ENCODE measurements around the gene SPATA24.
"Not testable (repeated sequence)": the region's sequence is repeated elsewhere in the genome, so short reads cannot be mapped to it uniquely, and the experiment has no call there.

The SPATA24 gene

DNA sequence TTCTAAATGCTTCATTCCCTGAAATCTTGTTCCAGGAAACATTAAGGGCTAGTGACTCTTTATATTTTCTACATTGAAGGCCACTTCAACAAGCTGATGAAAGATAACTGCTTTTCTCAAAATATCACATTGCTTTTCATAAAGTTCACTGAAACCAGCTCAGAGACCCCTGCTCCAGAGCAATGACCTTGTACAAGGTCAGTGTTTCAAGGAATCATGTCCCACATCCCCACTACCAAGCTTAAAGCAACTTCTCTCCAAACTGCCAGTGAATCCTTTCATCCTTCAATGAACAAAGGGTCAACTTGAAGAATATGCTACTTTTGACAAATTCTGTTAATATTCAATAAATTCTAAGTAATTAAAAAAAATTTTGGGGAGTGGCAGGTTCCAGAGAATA lies 12.0 kb upstream of the SPATA24 start:
- no peak for DNase-seq

DNA sequence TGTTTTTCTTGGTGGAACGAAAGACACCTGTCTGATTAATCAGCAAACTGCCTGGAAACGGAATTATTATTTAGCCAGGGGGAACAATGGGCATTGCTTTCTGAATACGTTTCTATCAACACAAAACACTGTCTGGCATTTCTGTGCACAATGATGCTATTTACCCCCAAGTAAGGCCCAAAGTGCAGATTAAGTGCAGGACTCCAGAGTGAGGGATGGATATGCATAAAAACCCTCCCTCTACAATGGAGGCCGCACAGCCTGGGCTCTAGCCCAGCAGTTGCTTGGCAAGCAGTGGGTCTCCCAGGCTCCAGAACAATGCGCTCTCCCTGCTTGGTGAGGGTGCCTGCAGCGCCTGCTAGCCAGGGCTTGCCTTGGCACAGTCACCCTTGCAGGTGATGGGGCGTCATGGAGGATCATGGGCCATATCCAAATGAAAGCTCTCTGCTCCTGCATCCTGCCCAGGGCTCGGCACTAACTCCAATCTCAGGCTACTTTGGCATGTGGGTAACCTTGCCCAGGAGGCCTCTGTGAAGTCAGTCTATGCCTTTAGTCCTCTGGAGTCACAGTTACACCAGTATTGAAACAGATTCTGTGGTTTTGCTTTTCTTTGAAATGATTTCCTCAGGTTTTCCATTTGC lies 11.5 kb upstream of the SPATA24 start:
- DNase-seq: no peak

- DNase-seq: no peak
Observed at GRCh38 chr5:139414581-139415130, 10.8 kb upstream of the SPATA24 start.

- no peak for DNase-seq
Observed at GRCh38 chr5:139413963-139414362, 10.1 kb upstream of the SPATA24 start.

- DNase-seq: no peak
Observed at GRCh38 chr5:139413153-139413552, 9.3 kb upstream of the SPATA24 start.

DNA sequence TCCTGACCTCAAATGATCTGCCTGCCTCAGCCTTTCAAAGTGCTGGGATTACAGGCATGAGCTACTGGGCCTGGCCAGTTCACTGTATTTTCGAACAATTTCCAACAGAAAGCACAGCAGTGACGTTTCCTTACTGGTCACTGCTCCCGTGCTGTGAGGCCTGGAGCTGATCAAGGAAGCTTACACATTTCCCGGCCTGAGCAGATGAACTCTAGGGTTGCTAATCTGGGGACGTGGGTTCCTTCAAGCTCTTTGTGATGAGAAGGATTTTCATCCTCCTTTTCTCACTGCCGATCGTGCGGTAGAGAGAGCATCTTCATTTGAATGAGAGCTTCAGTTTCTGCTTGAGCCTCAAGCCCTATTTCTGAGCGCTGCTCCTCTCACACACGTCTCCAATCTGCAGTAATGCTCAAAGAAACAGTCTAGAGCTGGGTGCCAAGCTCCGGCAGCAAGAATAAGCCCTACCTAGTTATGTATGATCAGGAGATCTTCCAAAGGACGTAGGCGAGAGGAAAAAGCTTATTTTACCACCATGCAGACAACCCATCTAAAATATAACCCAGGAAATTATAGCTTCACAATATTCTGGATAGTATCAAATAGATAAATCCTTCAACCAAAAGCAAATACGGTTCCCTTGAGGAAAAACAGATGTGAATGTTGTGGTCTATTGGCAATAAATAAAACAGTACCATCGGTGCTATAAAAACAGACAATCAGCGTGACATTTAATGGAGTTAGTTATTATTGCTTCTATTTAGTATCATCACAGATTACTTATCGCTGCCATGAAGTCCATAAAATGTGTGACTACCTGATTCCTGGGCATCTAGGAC lies 7.3 kb upstream of the SPATA24 start:
- DNase-seq: no peak

GRCh38 chr5:139410121-139410992 lies 6.5 kb upstream of the SPATA24 start:
- DNase-seq: no peak

DNA sequence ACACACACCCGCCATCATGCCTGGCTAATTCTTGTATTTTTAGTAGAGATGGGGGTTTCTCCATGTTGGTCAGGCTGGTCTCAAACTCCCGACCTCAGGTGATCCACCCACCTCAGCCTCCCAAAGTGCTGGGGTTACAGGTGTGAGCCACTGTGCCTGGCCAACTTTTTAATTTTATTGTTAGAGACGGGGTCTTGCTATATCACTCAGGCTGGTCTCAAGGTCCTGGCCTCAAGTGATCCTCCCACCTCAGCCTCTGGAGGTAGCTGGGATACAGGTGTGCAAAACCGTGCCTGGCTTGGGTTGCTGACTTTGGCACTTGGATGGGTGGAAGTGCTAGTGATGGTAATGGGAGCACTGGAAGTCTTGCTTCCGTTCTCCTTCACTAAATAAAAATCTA lies 5.2 kb upstream of the SPATA24 start:
- not testable (repeated sequence) for DNase-seq

DNA sequence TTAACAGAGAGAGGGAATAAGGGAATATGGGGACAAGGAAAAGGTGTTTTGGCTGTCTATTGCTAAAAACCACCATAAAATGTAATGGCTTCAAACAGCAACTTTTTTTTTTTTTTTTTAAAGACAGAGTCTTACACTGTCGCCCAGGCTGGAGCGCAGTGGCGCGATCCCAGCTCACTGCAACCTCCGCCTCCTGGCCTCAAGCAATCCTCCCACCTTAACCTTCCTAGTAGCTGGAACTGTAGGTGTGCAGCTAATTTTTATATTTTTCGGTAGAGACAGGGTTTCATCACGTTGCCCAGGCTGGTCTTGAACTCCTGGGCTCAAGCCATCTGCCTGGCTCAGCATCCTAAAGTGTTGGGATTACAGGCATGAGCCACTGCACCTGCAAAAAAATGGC lies 4.3 kb upstream of the SPATA24 start:
- no peak for DNase-seq

DNA sequence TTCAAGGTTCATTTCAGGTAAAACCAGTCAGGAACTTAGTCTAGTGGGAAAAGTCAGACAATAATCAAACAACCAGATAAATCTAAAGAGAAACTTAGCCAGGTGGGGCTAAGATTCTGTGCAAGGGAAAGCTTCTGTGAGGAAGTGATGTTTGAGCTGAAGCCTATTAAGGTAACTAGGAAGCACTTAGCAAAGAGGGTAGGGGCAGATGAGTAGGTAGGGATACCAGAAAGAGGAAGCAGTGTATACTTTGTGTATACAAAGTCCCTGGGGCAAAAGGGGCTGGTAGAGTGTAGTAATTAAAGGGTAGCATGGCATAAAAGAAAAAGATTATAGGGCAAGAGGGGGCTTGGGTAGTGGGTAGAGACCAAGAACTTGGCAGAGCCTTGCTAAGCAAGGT lies 3.6 kb upstream of the SPATA24 start:
- no peak for DNase-seq

GRCh38 chr5:139406963-139407362 lies 3.1 kb upstream of the SPATA24 start:
- DNase-seq: no peak

GRCh38 chr5:139404484-139404840 lies 573 bp upstream of the SPATA24 start:
- no peak for DNase-seq

DNA sequence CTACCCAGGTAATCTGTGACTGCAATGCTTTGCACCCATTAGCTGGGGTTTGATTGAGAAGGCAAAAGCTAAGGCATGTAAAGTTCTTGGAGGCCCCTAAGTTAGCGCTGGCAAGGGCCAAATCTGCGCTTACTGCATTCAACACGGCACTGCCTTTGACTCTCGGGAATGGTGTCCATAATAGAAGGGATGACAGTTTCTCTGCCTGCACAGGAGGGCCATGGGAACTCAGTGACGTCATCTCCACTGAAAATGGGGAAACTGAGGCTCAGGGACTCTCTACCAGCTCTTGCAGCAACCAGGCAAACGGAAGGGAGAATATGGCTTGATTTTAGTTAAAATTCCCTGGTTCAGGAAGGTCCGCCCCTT lies 487 bp downstream of the SPATA24 start:
- no peak for DNase-seq

GRCh38 chr5:139402561-139403158 lies 1.2 kb downstream of the SPATA24 start:
- DNase-seq: peak; percentile 43

- DNase-seq: no peak
Observed at GRCh38 chr5:139401546-139401945, 2.3 kb downstream of the SPATA24 start.

DNA sequence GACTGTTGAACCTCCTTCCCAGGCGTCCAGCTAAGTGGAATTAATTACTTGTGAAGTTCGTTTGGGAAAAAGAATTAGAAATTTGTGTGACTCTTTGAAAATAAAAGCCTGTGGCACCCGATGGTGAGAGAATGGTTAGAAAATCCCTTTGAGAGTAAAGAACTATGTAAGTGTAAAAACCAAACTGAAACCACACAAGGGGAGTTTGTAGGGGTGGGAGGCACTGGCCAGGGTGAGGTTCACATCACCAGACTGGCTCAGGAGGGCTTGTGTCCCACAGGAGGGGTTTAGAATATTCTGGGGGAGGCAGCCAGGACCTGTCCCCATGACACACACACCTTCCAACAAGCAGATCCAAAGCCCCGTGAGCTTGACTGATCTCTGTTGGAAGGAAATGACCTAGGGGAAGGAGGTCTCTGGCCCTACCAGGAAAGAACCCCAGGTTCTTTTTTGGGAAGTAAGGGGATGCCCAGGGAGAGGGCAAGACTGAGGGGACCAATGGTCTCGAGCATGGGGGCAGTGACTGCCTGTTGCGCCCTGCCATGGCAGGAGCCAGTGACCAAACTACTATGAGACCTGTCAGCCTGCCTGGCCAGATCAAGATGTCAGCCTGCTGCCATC lies 4.3 kb downstream of the SPATA24 start:
- DNase-seq: no peak

- no peak for DNase-seq
Observed at GRCh38 chr5:139397921-139398320, 6.0 kb downstream of the SPATA24 start.

- no peak for DNase-seq
Observed at GRCh38 chr5:139396691-139397090, 7.2 kb downstream of the SPATA24 start.

- peak; percentile 56 for DNase-seq
Observed at GRCh38 chr5:139395844-139396640, 7.8 kb downstream of the SPATA24 start.

DNA sequence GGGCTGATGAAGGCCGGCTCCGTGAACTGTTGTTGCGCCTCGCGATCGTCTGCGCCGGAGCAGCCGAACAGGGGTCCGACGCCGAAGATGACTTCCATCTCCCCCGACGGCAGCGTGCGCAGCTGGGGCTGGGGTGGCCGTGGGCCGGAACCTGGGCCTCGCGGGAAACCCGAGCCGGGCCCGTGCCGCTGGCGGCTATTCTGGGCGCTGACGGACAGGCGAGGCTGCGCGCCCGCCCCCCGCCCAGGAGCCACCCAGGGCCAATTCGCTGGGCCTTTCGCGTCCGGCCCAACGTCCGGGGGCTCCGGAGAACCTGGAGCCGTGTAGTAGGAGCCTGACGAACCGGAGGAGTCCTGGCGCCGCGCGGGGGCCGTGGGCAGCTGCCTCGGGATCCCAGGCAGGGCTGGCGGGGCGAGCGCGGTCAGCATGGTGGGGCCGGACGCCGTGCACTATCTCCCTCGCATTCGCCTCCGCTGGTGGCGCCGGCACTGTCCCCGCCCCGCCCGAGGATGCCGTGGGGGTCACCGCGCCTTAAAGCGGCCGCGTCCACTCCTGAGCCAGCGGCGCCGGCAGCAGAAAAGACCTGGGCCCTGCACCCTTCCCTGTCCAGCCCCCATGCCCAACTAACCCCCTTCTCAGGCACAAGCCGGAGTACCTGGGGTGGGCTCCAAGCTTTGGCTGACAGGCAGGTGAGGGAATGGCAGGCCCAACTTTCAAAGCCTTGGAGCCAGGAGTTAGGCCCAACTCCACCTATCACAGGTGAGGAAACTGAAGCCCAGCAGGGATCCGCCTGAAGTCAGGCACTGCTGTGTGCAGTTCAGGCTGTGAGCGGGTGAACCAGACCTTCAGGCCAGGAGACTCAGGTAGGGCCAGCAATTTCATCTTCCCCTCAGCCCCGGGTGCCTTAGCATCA lies 9.0 kb downstream of the SPATA24 start, which contains the start of gene PROB1:
TSS of gene PROB1 (minus strand) at position 451 of the 913 bp plus-strand sequence. CDS start at position 428, 23 bp downstream.
- DNase-seq: peak; percentile 36
